ENCODE data around the gene DOC2A. TPM values are rescaled to one million over a fixed set of nuclear protein-coding genes. Genes with fewer than 3 reads are reported as not detected.

DOC2A gene
- total and polyA plus RNA-seq, 10 of the 15 experiments (the other 5 are each of a cell fraction or from before 2014, with no cell fraction given): 0.06 to 0.17 (median 0.12) TPM; not detected in 6

GRCh38 chr16:29962344-29962994, 48.4 kb downstream of the DOC2A start (continued):
- TF ChIP-seq CUX1 (IDR thresholded peaks at IDR 0.05; ENCODE audit: insufficient replicate concordance, low read depth, low read length): no peak

- H3K36me3 ChIP-seq (ENCODE audit: control insufficient read depth in 2 of 2, insufficient read depth in 2 of 2, low read length in 1 of 2): no peaks in the 10 kb centered on the region
- ATAC-seq (peak; percentile 92), FAIRE-seq (peak; percentile 75), DNase-seq (ENCODE audit: low read depth, low spot score) (peak; percentile 70)
- BruUV-seq (replicated peaks): TSS peak; percentile 64
- RAD21 ChIA-PET (ENCODE audit: unreplicated experiment): interaction anchor here (0.6 to 3.8 kb wide), 6 partner anchors 12 to 988 kb away, joined by 3 to 19 read pairs (median 6); partner anchors contain the start of genes KCTD13 and TAOK2
- SMC1A ChIA-PET (ENCODE audit: uncharacterized antibody, unreplicated experiment): interaction anchor here (0.7 to 2.7 kb wide), 8 partner anchors 11 to 113 kb away, joined by 3 to 20 read pairs (median 3); partner anchors contain the start of genes ASPHD1, HIRIP3 and TAOK2
- peak within 1 kb of the TSS; percentile 82 for H3K4me3 ChIP-seq
- WGBS (ENCODE audit: insufficient coverage, insufficient replicate concordance, low lambda C conversion rate, missing lambda C conversion rate): under 1% methylated on average over 63 of the region's 75 CpGs
- H3K27ac ChIP-seq (ENCODE audit: control insufficient read depth, insufficient read depth): peak within 1 kb of the TSS; percentile 79
- POLR2A ChIA-PET: interaction anchor here (0.6 to 3.4 kb wide), 5 partner anchors 12 to 137 kb away, joined by 3 to 53 read pairs (median 4); partner anchors contain the start of genes HIRIP3, INO80E, KCTD13 and TAOK2
- in situ Hi-C loops (cut with MboI): no loop called here
- H3K9me3 ChIP-seq (replicated peaks; ENCODE audit: control insufficient read depth, insufficient read depth, low read length): no peaks in the 10 kb centered on the region
- H3K79me2 ChIP-seq (ENCODE audit: control insufficient read depth, insufficient read depth, low read length): peaks cover 4% of the 10 kb centered on the region; the same call in 1 of the 2 replicates
- peak within 1 kb of the TSS; percentile 86 for H3K9ac ChIP-seq (ENCODE audit: control insufficient read depth, insufficient read depth, low read length)
- H3K4me2 ChIP-seq (ENCODE audit: control insufficient read depth, insufficient read depth): peak within 1 kb of the TSS; percentile 98
- peak within 1 kb of the TSS; percentile 100 for H2AFZ ChIP-seq (ENCODE audit: control insufficient read depth, low read depth, low read length)
- intact Hi-C loops (cut with micrococcal nuclease; ENCODE audit: unreplicated experiment): loop anchor here (5.0 kb wide), 1 partner anchor 34 kb away; the partner anchor contains the start of gene KCTD13
- no peaks in the 10 kb centered on the region for H4K20me1 ChIP-seq (ENCODE audit: control insufficient read depth, insufficient read depth)
- CTCF ChIA-PET: interaction anchor here (0.8 to 3.3 kb wide), 12 partner anchors 11 to 141 kb away, joined by 3 to 21 read pairs (median 4); partner anchors contain the start of genes HIRIP3, INO80E, KCTD13 and MVP
- H3K27me3 ChIP-seq (replicated peaks in 1 of 2; ENCODE audit: control insufficient read depth in 2 of 2, insufficient read depth in 2 of 2, low read length in 1 of 2): no peaks in the 10 kb centered on the region
- H3K4me1 ChIP-seq (ENCODE audit: control insufficient read depth, insufficient read depth, low read length): peaks cover 2% of the 10 kb centered on the region; the same call in 1 of the 2 replicates
- TF ChIP-seq RELA (IDR thresholded peaks at IDR 0.05; ENCODE audit: borderline replicate concordance, partially characterized antibody) (peak; percentile 10), TCF7 (IDR thresholded peaks at IDR 0.05; ENCODE audit: borderline replicate concordance) (no peak), PKNOX1 (IDR thresholded peaks at IDR 0.05) (peak; percentile 9; the same call in 1 of the 2 replicates), SREBF1 (IDR thresholded peaks at IDR 0.05; ENCODE audit: low read length) (peak; percentile 94), MEF2B (IDR thresholded peaks at IDR 0.05; ENCODE audit: partially characterized antibody, poor library complexity, severe bottlenecking) (peak; percentile 19), ZNF687 (IDR thresholded peaks at IDR 0.05) (peak; percentile 54; the same call in 1 of the 2 replicates)
Observed at GRCh38 chr16:29961479-29962343, 49.1 kb downstream of the DOC2A start, which contains the start of gene TMEM219. Gene TMEM219, plus strand, starts transcription at chr16:29962079. Its CDS starts 1,065 bp downstream, at chr16:29963144.

Data from GM12878 (cell line).